H1 (cell line): Measurements from ENCODE around the gene GMCL1. TPM values are rescaled to one million over a fixed set of nuclear protein-coding genes. Genes with fewer than 3 reads are reported as not detected.

Experiments used
- CTCF ChIA-PET: fragments of 300-600 bp; sonication (Branson Sonifier 250); formaldehyde crosslinking; loops from one replicate; lab custom pipeline; 2021; ENCODE audit not compliant: partially characterized antibody; lab: Charles Lee
- POLR2A ChIA-PET: fragments of 300-600 bp; sonication (Branson Sonifier 250); formaldehyde crosslinking; loops from one replicate; lab custom pipeline; 2021; ENCODE audit warnings: inconsistent platforms; ENCODE audit not compliant: partially characterized antibody; lab: Charles Lee
- DNase-seq, 2 experiments: peaks; one replicate each; pipeline versions ENCODE4 v3.0.0 to v3.0.0-alpha.2; 2010 to 2022; ENCODE audit warnings: low spot score in 2 of 2, low read depth in 1 of 2, mixed read lengths in 1 of 2
- FAIRE-seq: peaks from 2 replicates; lab custom pipeline; 2011; peaks lifted over from hg19 to GRCh38; lab: Jason Lieb, UNC
- H2AFZ ChIP-seq: 2 replicates; pipeline ENCODE4 v1.8.1; 2012; ENCODE audit warnings: low read length, inconsistent platforms
- H2AK5ac ChIP-seq: 2 replicates; pipeline ENCODE4 v1.6.1; 2013; ENCODE audit warnings: low read depth, low read length
- H2BK120ac ChIP-seq: replicated peaks from 2 replicates; pipeline ENCODE3; 2013; ENCODE audit warnings: low read depth, low read length, inconsistent platforms
- H2BK12ac ChIP-seq: 2 replicates; pipeline ENCODE4 v1.6.1; 2013; ENCODE audit warnings: low read depth, low read length
- H2BK15ac ChIP-seq: 2 replicates; pipeline ENCODE4 v1.6.1; 2013; ENCODE audit warnings: low read length
- H2BK20ac ChIP-seq: 2 replicates; pipeline ENCODE4 v1.6.1; 2013; ENCODE audit warnings: low read length
- H2BK5ac ChIP-seq: 2 replicates; pipeline ENCODE4 v1.6.1; 2013; ENCODE audit warnings: low read depth, low read length
- H3K14ac ChIP-seq: 2 replicates; pipeline ENCODE4 v1.6.1; 2013; ENCODE audit warnings: inconsistent platforms; ENCODE audit not compliant: insufficient read length
- H3K18ac ChIP-seq: 2 replicates; pipeline ENCODE4 v1.6.1; 2013; ENCODE audit warnings: low read length; ENCODE audit errors: extremely low read depth
- H3K23ac ChIP-seq: 2 replicates; pipeline ENCODE4 v1.6.1; 2013; ENCODE audit warnings: inconsistent platforms; ENCODE audit not compliant: insufficient read length
- H3K23me2 ChIP-seq: 2 replicates; pipeline ENCODE4 v1.6.1; 2013; ENCODE audit warnings: low read depth, low read length
- H3K27ac ChIP-seq: 2 replicates; pipeline ENCODE4 v1.6.1; 2011; ENCODE audit warnings: low read depth, low read length, inconsistent platforms
- H3K27me3 ChIP-seq, 4 experiments: replicated peaks in 1 of 4; 1 replicate in 1 of 4; 2 replicates in 3 of 4; pipeline versions ENCODE4 v1.6.1 to v1.8.1; 2011 to 2013; ENCODE audit warnings: low read length in 3 of 4, mild to moderate bottlenecking in 3 of 4, inconsistent platforms in 2 of 4, mixed read lengths in 2 of 4, moderate library complexity in 1 of 4; ENCODE audit not compliant: control insufficient read depth in 3 of 4, insufficient read depth in 3 of 4; ENCODE audit errors: extremely low read depth in 1 of 4
- H3K36me3 ChIP-seq, 4 experiments: 2 replicates each; pipeline versions ENCODE4 v1.6.1 to v1.8.1; 2011 to 2013; ENCODE audit warnings: mild to moderate bottlenecking in 4 of 4, low read length in 3 of 4, moderate library complexity in 2 of 4, control low read depth in 1 of 4, inconsistent platforms in 1 of 4; ENCODE audit not compliant: insufficient read depth in 4 of 4, control insufficient read depth in 2 of 4
- H3K4ac ChIP-seq: replicated peaks from 2 replicates; pipeline ENCODE3; 2013; ENCODE audit warnings: low read length, low read depth, mixed read lengths, inconsistent platforms; ENCODE audit not compliant: insufficient read length
- H3K4me1 ChIP-seq, 4 experiments: replicated peaks in 1 of 4; 1 replicate in 1 of 4; 2 replicates in 3 of 4; pipeline versions ENCODE4 v1.6.1 to v1.8.1; 2011 to 2013; ENCODE audit warnings: low read length in 3 of 4, inconsistent platforms in 2 of 4, mixed read lengths in 1 of 4; ENCODE audit not compliant: insufficient read depth in 4 of 4, control insufficient read depth in 3 of 4
- H3K4me2 ChIP-seq, 2 experiments: 2 replicates each; pipeline versions ENCODE4 v1.6.1 to v1.8.1; 2011 to 2013; ENCODE audit warnings: low read depth in 2 of 2, low read length in 2 of 2, control low read depth in 1 of 2, inconsistent platforms in 1 of 2, mild to moderate bottlenecking in 1 of 2; ENCODE audit not compliant: insufficient read depth in 1 of 2
- H3K4me3 ChIP-seq, 4 experiments: fragments of 200-600, 300-600 bp in 1 of 4; sonication (generic), shearing (Covaris generic), sonication (Bioruptor Twin) in 1 of 4; 2 replicates each; pipeline versions ENCODE4 v1.5.1 to v1.8.1; 2011 to 2016; ENCODE audit warnings: low read length in 4 of 4, low read depth in 3 of 4, control low read depth in 2 of 4, inconsistent platforms in 2 of 4, mild to moderate bottlenecking in 2 of 4, mixed read lengths in 1 of 4, moderate library complexity in 1 of 4; ENCODE audit not compliant: insufficient read depth in 2 of 4; ENCODE audit errors: extremely low read depth in 1 of 4
- H3K56ac ChIP-seq: replicated peaks from 2 replicates; pipeline ENCODE3; 2013; ENCODE audit warnings: low read depth, mild to moderate bottlenecking, mixed read lengths, low read length, inconsistent platforms; ENCODE audit not compliant: insufficient read length
- H3K79me1 ChIP-seq: 2 replicates; pipeline ENCODE4 v1.6.1; 2013; ENCODE audit warnings: low read depth, low read length, control low read depth
- H3K79me2 ChIP-seq, 2 experiments: 2 replicates each; pipeline versions ENCODE4 v1.6.1 to v1.8.1; 2012 to 2013; ENCODE audit warnings: low read length in 2 of 2, mild to moderate bottlenecking in 2 of 2, inconsistent platforms in 1 of 2; ENCODE audit not compliant: insufficient read depth in 2 of 2, control insufficient read depth in 1 of 2
- H3K9ac ChIP-seq, 4 experiments: replicated peaks in 1 of 4; 1 replicate in 1 of 4; 2 replicates in 3 of 4; pipeline versions ENCODE4 v1.6.1 to v1.8.1; 2011 to 2013; ENCODE audit warnings: low read depth in 3 of 4, low read length in 3 of 4, control low read depth in 2 of 4, mild to moderate bottlenecking in 2 of 4, moderate library complexity in 2 of 4, inconsistent platforms in 1 of 4; ENCODE audit errors: extremely low read depth in 1 of 4
- H3K9me3 ChIP-seq, 2 experiments: 2 replicates each; pipeline versions ENCODE4 v1.6.1 to v1.8.1; 2012 to 2013; ENCODE audit warnings: mild to moderate bottlenecking in 2 of 2, moderate library complexity in 2 of 2, control low read depth in 1 of 2, inconsistent platforms in 1 of 2, low read depth in 1 of 2, low read length in 1 of 2, mixed read lengths in 1 of 2; ENCODE audit not compliant: insufficient read depth in 2 of 2
- H4K20me1 ChIP-seq, 2 experiments: replicated peaks in 1 of 2; 2 replicates each; pipeline versions ENCODE3 to v1.8.1; 2011 to 2013; ENCODE audit warnings: inconsistent platforms in 2 of 2, low read length in 2 of 2, mild to moderate bottlenecking in 1 of 2; ENCODE audit not compliant: insufficient read depth in 2 of 2, control insufficient read depth in 1 of 2
- H4K5ac ChIP-seq: 2 replicates; pipeline ENCODE4 v1.6.1; 2013; ENCODE audit warnings: low read length, low read depth, mixed read lengths, inconsistent platforms; ENCODE audit not compliant: insufficient read length
- H4K8ac ChIP-seq: 2 replicates; pipeline ENCODE4 v1.8.0; 2013; ENCODE audit warnings: mild to moderate bottlenecking, moderate library complexity, low read length, inconsistent platforms; ENCODE audit not compliant: insufficient read depth; ENCODE audit errors: extremely low read depth
- H4K91ac ChIP-seq: replicated peaks from 2 replicates; pipeline ENCODE3; 2013; ENCODE audit warnings: low read length, mixed read lengths, inconsistent platforms; ENCODE audit not compliant: insufficient read length
- CBX8 ChIP-seq: fragments of 300-800, 300-1000 bp; sonication (generic); IDR thresholded peaks from 2 replicates; pipeline ENCODE4 v1.7.1; 2016; ENCODE audit warnings: low read depth, low read length, borderline replicate concordance
- HDAC2 ChIP-seq, 2 experiments: fragments of 300-600 bp in 1 of 2; sonication (generic) in 1 of 2; IDR thresholded peaks; 2 replicates each; pipeline ENCODE4 v1.6.1; 2011 to 2012; ENCODE audit warnings: low read depth in 2 of 2, low read length in 2 of 2, mild to moderate bottlenecking in 2 of 2, moderate library complexity in 2 of 2, borderline replicate concordance in 1 of 2, inconsistent platforms in 1 of 2
- JUN ChIP-seq: IDR thresholded peaks from 2 replicates; pipeline ENCODE4 v1.6.1; 2011; ENCODE audit warnings: low read depth, mild to moderate bottlenecking, improper control_type of control experiment, low read length
- KDM1A ChIP-seq: fragments of 200-600, 300-600 bp; sonication (generic); IDR thresholded peaks from 2 replicates; pipeline ENCODE4 v1.7.1; 2016; ENCODE audit warnings: mild to moderate bottlenecking, low read length, borderline replicate concordance
- KDM4A ChIP-seq: IDR thresholded peaks from one replicate; pipeline ENCODE4 v1.7.1; 2012; ENCODE audit warnings: low read depth, mild to moderate bottlenecking, moderate library complexity, low read length, inconsistent platforms; ENCODE audit not compliant: severe bottlenecking
- MAX ChIP-seq: IDR thresholded peaks from 2 replicates; pipeline ENCODE4 v1.6.1; 2012; ENCODE audit warnings: inconsistent platforms
- RXRA ChIP-seq: IDR thresholded peaks from 2 replicates; pipeline ENCODE4 v1.6.1; 2011; ENCODE audit warnings: low read depth, mild to moderate bottlenecking, low read length, moderate library complexity; ENCODE audit not compliant: insufficient read depth
- SAP30 ChIP-seq: fragments of 300-600 bp; sonication (generic); IDR thresholded peaks from 2 replicates; pipeline ENCODE4 v1.7.1; 2012; ENCODE audit warnings: low read length, moderate library complexity, mild to moderate bottlenecking, inconsistent platforms; ENCODE audit not compliant: insufficient read depth, insufficient replicate concordance
- SIX5 ChIP-seq: IDR thresholded peaks from 2 replicates; pipeline ENCODE4 v1.6.1; 2011; ENCODE audit warnings: mild to moderate bottlenecking, low read depth, low read length
- SP2 ChIP-seq: IDR thresholded peaks from 2 replicates; pipeline ENCODE4 v1.6.1; 2012; ENCODE audit warnings: mild to moderate bottlenecking, low read length, inconsistent platforms
- WGBS, 2 experiments: shearing (Covaris generic) in 1 of 2; methylation state at CpG; one replicate each; pipeline versions ENCODE4 v1.1.6 to v1.1.7; 2013 to 2015; ENCODE audit warnings: low lambda C conversion rate in 2 of 2, mixed read lengths in 2 of 2, inconsistent platforms in 1 of 2, low coverage in 1 of 2, missing lambda C conversion rate in 1 of 2; ENCODE audit not compliant: insufficient replicate concordance in 2 of 2, insufficient coverage in 1 of 2, insufficient read length in 1 of 2; ENCODE audit errors: extremely low coverage in 1 of 2, missing lambda C conversion rate in 1 of 2; 5-methylcytosine and 5-hydroxymethylcytosine counted together
- polyA plus RNA-seq, 7 experiments: library from polyadenylated mRNA; depleted of rRNA in 3 of 7; stranded (reverse) in 5 of 7; unstranded in 2 of 7; fragments of >200 nt in 5 of 7; fragments of 200-250 nt in 2 of 7; gene quantifications; 1 replicate in 5 of 7; 2 replicates in 1 of 7; 4 replicates in 1 of 7; pipeline versions ENCODE4 v1.2.1 to v1.2.3, GENCODE V29; 2011 to 2013; ENCODE audit warnings: missing spikeins in 2 of 7, mixed read lengths in 2 of 7
- total RNA-seq: library from RNA; stranded (reverse); fragmentation: NEBNext Ultra II Directional; extraction: Animal tissue kit (Norgen Biotek cat#: 25700); gene quantifications from 2 replicates; pipeline ENCODE4 v1.2.1, GENCODE V29; 2021

The GMCL1 gene
- total and polyA plus RNA-seq, 2 of the 8 experiments (the other 6 are each of a cell fraction or from before 2014, with no cell fraction given) = 6.5 to 21.9 TPM

DNA sequence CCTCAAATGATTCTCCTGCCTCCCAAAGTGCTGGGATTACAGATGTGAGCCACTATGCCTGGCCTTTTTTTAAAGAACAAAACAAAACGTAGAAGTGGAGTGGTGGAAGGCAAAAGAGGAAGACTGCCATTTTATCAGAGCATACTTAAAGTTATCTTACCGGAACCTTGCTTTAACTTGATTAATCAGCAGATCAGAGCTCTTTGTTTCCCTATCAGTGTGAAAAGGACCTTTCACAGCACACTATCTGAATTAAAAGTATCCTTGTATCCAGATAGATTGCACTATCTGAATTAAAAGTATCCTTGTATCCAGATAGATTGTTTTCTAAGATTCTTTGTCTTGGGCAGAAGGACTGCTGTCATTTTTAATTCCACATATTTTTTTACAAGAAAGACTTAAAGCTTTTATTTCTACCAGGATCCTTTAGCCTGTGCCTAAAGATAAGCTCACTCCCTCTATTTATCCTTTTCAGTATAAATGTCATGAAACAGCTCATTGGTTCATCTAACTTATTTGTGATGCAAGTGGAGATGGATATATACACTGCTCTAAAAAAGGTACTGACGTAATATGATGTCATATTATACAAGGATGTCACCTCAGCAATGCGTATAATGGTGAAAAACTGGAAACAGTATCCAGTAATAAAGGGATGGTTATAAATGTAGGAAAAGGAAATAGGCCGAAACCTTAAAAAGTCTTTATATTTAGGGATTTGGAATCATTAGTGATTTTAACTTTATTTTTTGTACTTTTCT lies 17.8 kb downstream of the GMCL1 start:
- Histone ChIP-seq H2BK5ac (no peak overlapping the region), H2AFZ (no peak overlapping the region), H3K4me2 (no peak overlapping the region), H4K91ac (no peak overlapping the region), H2BK12ac (no peak overlapping the region), H3K9me3 (no peaks in the 10 kb centered on the region), H3K14ac (no peak overlapping the region), H3K23ac (no peak overlapping the region), H2BK15ac (no peak overlapping the region), H4K5ac (no peak overlapping the region), H3K4ac (no peak overlapping the region), H2BK120ac (no peak overlapping the region), H3K23me2 (no peaks in the 10 kb centered on the region), H3K36me3 (peaks cover 7 to 58% (median 29%) of the 10 kb centered on the region in 4 experiments), H4K20me1 (peaks cover 0 to 2% of the 10 kb centered on the region in 2 experiments), H2BK20ac (no peak overlapping the region), H2AK5ac (no peak overlapping the region), H3K27ac (no peak overlapping the region), H3K79me1 (no peaks in the 10 kb centered on the region), H3K79me2 (no peaks in the 10 kb centered on the region), H3K27me3 (no peaks in the 10 kb centered on the region), H3K9ac (no peak overlapping the region), H3K4me1 (no peaks in the 10 kb centered on the region), H3K18ac (no peak overlapping the region), H3K4me3 (no peak overlapping the region), H4K8ac (no peak overlapping the region), H3K56ac (no peak overlapping the region)
- WGBS, 2 experiments = 95% methylated on average over 5 of the region's 5 CpGs; no CpG with 5 or more reads in 1 of the 2 experiments
- no peak for DNase-seq
- ChIA-PET POLR2A (interaction anchor here (0.6 kb wide), 1 partner anchor 819 kb away, joined by 3 read pairs; no protein-coding TSS in a partner anchor), CTCF (interaction anchor here (1.1 to 1.2 kb wide), 2 partner anchors 31 to 124 kb away, joined by 3 to 4 read pairs; no protein-coding TSS in a partner anchor)
- FAIRE-seq = no peak
- no peak for TF ChIP-seq CBX8
- no peak for TF ChIP-seq HDAC2 (IDR thresholded peaks at IDR 0.05; ENCODE audit: borderline replicate concordance in 1 of 2, low read depth in 2 of 2, low read length in 2 of 2)
- no peak for TF ChIP-seq SP2
- no peak for TF ChIP-seq MAX
- no peak for TF ChIP-seq SIX5
- TF ChIP-seq KDM4A = no peak
- TF ChIP-seq JUN = no peak
- TF ChIP-seq RXRA = no peak
- no peak for TF ChIP-seq KDM1A
- TF ChIP-seq SAP30 = no peak
